HG03159 (cell line): Measurements from ENCODE around the gene CGAS.
"Not testable (repeated sequence)": the region's sequence is repeated elsewhere in the genome, so short reads cannot be mapped to it uniquely, and the experiment has no call there.

Experiments used
- ATAC-seq: cut with Tn5 transposase; IDR thresholded peaks from one replicate; pipeline ENCODE4 v1.9.1; 2021; ENCODE audit warnings: mild to moderate bottlenecking, moderate library complexity; ENCODE audit not compliant: unreplicated experiment

CGAS gene

DNA sequence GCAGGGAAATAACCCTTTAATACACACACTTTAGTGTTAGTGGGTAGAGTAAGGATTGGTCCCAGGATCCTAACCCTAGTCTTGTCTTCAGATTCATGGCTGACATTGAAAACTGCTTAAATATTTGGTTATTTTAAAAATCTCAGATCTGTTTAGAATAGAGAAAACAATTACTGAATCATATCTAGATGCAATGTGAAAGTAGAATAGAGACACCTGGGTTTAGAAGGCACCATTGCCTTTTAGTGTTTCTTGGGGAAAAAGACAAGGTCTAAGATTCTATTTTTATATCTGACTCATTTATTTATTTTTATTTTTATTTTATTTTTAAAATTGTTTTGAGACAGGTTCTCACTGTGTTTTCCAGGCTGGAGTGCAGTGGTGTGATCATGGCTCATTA lies 51.4 kb downstream of the CGAS start:
- no peak for ATAC-seq

DNA sequence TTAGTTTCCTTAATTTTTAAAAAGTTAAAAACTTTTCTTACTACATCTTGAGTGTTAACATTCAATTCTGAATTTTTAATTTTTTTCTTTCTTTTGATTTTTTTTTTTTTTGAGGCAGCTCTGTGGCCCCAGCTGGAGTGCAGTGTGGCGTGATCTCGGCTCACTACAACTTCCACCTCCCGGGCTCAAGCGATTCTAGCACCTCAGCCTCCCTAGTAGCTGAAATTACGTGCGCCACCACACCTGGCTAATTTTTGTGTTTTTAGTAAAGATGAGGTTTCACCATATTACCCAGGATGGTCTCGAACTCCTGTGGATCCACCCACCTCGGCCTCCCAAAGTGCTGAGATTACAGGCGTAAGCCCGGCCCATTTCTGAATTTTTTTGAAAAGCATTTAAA lies 56.2 kb downstream of the CGAS start:
- no peak for ATAC-seq

DNA sequence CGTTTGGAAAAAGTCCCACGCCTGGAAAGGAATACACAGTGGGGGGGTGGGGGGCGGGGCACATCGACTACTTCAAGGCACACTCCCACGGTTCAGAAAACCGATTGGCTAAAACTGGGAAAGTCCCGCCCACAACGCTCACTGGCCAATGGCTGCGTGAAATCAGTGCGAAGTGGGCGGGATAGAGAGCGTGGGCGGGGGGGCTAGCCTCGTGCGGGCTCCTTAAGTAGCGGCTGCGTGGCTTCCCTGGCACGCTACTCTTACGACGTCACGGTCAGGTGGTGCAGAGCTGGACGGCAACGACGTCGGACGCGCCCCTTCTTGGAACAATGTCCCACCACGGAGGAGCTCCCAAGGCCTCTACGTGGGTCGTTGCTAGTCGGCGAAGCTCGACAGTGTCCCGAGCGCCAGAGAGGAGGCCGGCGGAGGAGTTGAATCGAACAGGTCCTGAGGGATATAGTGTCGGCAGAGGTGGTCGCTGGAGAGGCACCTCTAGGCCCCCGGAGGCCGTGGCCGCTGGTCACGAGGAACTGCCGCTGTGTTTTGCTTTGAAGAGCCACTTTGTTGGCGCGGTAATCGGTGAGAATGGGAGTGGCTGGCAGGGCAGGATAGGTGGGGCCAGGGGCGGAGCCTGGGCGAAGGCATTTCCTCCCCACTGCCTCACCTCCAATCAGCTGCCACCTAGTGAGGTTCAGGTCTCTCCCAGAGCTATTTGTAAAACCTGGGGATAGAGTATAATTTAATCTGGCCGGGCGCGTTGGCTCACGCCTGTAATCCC lies 57.3 kb downstream of the CGAS start, which contains the start of gene DDX43:
DDX43 (plus strand) TSS at position 252 of the 778 bp plus-strand sequence; CDS start at position 330, 78 bp downstream.
- ATAC-seq = no peak

DNA sequence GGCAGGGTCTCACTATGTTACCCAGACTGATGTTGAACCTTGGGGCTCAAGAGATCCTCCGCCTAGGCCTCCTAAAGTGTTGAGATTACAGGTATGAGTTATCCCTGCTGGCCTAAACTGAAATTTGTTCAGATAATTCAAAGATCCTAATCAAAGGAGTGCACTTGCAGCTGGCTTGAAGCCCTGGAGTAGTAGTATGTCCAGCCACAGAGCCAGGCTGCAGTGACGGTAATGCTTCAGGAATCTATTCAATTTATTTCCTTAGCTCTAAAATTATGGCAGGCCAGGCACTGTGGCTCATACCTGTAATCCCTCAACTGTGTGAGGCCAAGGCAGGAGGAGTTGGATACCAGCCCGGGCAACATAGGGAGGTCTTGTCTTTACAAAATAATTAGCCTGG lies 58.8 kb downstream of the CGAS start:
- ATAC-seq = no peak

DNA sequence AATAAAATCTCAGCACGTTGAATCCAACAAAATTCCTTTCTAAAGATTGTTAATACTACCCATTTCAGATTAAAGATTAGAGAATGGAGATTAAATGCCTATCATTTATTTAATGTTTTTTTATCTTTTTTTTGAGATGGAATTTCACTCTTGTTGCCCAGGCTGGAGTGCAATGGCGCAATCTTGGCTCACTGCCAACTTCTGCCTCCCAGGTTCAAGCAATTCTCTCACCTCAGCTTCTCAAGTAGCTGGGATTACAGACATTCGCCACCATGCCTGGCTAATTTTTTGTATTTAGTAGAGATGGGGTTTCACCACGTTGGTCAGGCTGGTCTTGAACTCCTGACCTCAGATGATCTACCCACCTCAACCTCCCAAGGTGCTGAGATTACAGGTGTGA lies 59.9 kb downstream of the CGAS start:
- not testable (repeated sequence) for ATAC-seq

DNA sequence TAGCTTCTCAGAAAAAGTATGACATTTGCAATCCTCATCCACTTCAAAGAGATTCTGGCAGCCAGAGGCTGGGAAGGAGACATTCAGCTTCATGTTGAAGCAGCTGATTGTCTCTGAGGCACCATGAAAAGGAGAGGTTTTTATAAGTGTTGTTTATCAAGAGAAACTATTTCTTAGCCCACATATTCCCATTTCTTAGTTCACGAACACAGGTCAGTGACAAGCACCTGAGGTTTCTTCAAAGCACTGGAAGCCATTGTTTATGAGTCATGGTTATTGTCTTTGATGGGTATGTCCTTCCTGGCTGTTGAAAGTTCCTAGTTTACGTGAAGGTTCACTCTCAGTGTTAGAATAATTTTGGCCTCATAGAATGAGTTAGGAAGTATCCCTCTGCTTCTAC lies 60.4 kb downstream of the CGAS start:
- ATAC-seq = no peak

DNA sequence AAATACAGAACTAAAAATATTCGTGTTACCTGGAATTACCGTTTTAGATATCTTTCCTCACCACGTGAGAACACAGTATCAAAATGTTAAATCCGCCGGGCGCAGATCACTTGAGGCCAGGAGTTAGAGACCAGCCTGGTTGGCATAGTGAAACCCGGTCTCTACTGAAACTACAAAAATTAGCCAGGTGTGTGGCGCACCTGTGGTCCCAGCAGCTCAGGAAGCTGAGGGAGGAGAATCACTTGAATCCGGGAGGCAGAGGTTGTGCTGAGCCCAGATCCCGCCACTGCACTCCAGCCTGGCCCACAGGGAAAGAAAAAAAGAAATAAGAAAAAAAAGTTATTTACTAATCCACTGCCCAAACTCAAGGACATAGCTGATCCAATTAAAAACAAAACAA lies 62.2 kb downstream of the CGAS start:
- no peak for ATAC-seq

DNA sequence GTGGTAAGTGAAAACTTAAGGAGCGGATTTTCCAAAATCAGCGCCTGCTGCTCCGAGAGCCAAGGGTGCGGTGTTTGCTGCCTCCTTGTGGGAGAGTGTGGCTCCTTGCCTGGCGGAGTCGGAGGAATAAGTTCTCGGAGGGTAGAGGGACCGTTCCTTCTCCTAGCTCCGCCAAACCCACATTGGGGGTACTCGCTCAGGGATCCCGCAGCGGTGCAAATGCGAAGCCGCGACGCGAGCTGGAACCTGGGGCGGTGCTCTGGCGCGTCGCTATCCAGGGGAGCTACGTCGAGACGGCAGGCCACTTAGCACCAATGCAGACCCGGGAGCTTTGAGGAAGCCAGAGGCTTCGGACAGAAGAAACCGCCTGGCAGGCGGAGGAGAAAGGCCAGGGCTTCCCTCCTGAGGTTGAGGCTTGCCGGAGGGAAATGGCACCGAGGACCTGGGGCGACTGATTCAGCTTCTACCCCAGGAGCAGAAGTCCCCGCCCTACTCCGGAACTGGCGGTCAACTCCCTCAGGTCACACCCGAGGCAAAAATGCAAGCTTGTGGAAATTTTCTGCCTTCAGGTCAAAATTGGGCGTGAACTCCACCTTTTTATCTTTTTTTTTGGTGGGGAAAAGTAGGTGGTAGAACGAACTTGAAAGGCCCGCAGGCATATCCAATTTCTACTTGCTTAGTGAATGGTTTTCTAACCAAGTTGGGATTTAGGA lies 63.1 kb downstream of the CGAS start:
- peak; percentile 79 for ATAC-seq

DNA sequence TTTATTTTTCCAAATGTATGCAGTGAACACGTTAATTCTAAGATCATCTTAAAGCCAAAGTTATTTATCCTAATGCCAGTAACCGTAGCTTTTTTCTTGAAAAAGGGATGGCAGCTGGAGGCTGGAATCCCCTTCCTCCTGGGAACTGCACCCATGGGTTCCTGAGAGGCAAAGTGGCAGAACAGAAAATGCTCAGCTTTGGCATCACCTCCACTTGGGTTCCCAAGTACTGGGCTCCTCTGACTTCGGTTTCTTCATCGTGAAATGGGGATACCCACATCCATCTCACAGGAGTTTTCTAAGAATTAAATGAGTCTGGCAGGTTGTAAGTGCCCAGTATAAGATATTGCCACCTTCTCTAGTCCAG lies 63.7 kb downstream of the CGAS start:
- ATAC-seq = peak; percentile 25

DNA sequence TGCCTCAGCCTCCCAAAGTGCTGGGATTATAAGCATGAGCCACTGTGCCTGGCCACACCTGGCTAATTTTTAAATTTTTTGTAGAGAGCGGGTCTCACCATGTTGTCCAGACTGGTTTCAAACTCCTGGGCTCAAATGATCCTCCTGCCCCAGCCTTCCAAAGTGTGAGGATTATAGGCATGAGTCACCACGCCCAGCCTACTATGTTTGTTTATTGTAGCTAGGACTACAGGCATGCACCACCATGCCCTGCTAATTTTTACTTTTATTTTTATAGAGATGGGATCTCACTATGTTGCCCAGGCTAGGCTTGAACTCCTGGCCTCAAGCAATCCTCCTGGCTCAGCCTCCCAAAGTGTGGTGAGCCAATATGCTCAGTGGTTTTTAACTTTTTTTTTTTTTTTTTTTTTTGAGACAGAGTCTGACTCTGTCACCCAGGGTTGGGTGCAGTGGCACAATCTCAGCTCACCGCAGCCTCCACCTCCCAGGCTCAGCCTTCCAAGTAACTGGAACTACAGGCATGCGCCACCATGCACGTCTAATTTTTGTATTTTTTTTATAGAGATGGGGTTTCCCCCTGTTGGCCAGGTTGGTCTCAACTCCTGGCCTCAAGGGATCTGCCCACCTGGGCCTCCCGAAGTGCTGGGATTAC lies 69.5 kb downstream of the CGAS start:
- ATAC-seq = no peak

DNA sequence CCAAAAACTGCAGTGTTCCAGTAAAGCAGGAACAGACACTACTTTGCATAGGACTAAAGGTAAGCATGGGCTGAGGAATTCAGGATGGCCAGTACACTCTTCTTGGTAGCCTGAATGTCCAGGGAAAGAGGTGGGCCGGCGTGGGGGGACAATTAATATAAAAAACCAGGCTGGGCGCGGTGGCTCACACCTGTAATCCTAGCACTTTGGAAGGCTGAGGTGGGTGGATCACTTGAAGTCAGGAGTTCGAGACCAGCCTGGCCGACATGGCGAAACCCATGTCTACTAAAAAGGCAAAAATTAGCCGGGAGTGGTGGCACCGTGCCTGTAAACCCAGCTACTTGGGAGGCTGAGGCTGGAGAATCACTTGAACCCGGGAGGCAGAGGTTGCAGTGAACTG lies 70.6 kb downstream of the CGAS start:
- ATAC-seq = not testable (repeated sequence)

DNA sequence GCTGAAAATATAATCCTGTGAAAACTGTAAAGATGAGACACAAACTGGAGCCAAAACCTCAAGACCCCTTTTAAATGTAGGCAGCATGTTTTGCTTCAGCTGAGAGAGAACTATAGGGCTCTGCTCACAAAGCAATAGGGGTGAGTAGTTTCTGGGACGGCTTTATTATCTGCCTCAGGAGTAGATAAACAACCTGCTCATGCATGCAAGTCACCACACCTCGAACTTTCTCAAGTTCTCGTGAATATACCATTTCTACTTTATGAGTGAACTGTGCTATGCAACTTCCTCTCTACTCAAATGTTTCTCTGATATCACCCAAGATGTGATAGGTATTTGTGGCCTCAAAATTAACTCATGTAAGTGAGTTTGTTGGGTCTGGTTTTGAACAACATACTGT lies 74.9 kb downstream of the CGAS start:
- no peak for ATAC-seq

DNA sequence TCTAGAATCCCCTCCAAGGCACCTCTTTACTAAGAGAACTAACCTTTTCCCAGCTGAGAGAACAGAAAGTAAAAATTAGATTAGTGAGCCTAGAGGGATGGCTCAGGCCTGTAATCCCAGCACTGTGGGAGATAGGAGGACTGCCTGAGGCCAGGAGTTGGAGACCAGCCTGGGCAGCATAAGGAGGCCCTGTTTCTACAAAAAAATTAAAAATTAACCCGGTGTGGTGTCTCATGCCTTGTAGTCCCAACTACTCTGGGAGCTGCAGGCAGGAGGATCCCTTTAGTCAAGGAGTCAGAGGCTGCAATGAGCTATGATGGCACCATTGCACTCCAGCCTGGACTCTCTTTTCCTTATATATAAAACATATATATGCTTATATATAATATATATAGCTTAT lies 76.9 kb downstream of the CGAS start:
- no peak for ATAC-seq
